HCT116 (cell line): ENCODE data around the gene CCBE1. TPM values are rescaled to one million over a fixed set of nuclear protein-coding genes. Genes with fewer than 3 reads are reported as not detected.

Experiments used
- ATAC-seq: fragments of 200-7000 bp; cut with Tn5 transposase; 2 replicates; pipeline ENCODE4 v1.9.1; 2020; ENCODE audit warnings: mild to moderate bottlenecking, moderate library complexity
- BruUV-seq: library from RNA; stranded (reverse); fragments of 400-500 nt; replicated peaks from 2 replicates; lab custom pipeline; 2021; lab: Mats Ljungman, UMichigan
- CTCF ChIA-PET: fragments of 300-600 bp; sonication (Branson Sonifier 250); formaldehyde crosslinking; loops from one replicate; lab custom pipeline; 2021; ENCODE audit warnings: antibody characterized with exemption; lab: Charles Lee
- POLR2A ChIA-PET: fragments of 300-600, 350-600 bp; sonication (Branson Sonifier 250); formaldehyde crosslinking; loops from one replicate; lab custom pipeline; 2021; ENCODE audit warnings: antibody characterized with exemption; lab: Charles Lee
- RAD21 ChIA-PET, 2 experiments: fragments of 300-600 bp; sonication (Branson Sonifier 250); formaldehyde crosslinking; loops; one replicate each; lab custom pipeline; 2023; ENCODE audit warnings: low total read pairs in 2 of 2; ENCODE audit not compliant: uncharacterized antibody in 2 of 2, unreplicated experiment in 2 of 2, low non-redundant PET in 1 of 2; lab: Charles Lee
- DNase-seq: peaks from one replicate; pipeline ENCODE4 v3.0.0-alpha.2; 2010; ENCODE audit warnings: low read depth, low spot score
- H2AFZ ChIP-seq: fragments of 200-600 bp; shearing (Covaris generic), sonication (generic); 2 replicates; pipeline ENCODE4 v1.6.1; 2017; ENCODE audit warnings: low read depth, mixed run types, mixed read lengths, antibody characterized with exemption, low read length; ENCODE audit not compliant: poor library complexity, severe bottlenecking
- H3K27ac ChIP-seq: 2 replicates; pipeline ENCODE4 v1.5.1; 2012; ENCODE audit warnings: low read depth, low read length
- H3K27me3 ChIP-seq: fragments of 200-600 bp; sonication (generic); 2 replicates; pipeline ENCODE4 v1.6.1; 2016; ENCODE audit warnings: mixed run types, low read length, mixed read lengths; ENCODE audit not compliant: insufficient read depth
- H3K36me3 ChIP-seq, 2 experiments: fragments of 200-500 bp in 1 of 2; fragments of 200-600 bp in 1 of 2; sonication (Bioruptor generic) in 1 of 2; sonication (generic) in 1 of 2; 2 replicates each; pipeline versions ENCODE4 v1.5.1 to v1.6.1; 2014 to 2016; ENCODE audit warnings: low read length in 2 of 2, inconsistent platforms in 1 of 2, mixed read lengths in 1 of 2, mixed run types in 1 of 2; ENCODE audit not compliant: insufficient read depth in 2 of 2, control insufficient read depth in 1 of 2
- H3K4me1 ChIP-seq, 2 experiments: fragments of 200-600 bp in 1 of 2; sonication (generic) in 1 of 2; 2 replicates each; pipeline versions ENCODE4 v1.5.1 to v1.6.1; 2012 to 2017; ENCODE audit warnings: low read length in 2 of 2, inconsistent platforms in 1 of 2, mild to moderate bottlenecking in 1 of 2, mixed read lengths in 1 of 2, mixed run types in 1 of 2, moderate library complexity in 1 of 2; ENCODE audit not compliant: insufficient read depth in 2 of 2, control insufficient read depth in 1 of 2
- H3K4me2 ChIP-seq: fragments of 200-600 bp; sonication (generic); 2 replicates; pipeline ENCODE4 v1.6.1; 2017; ENCODE audit warnings: mixed run types, low read length, mixed read lengths
- H3K4me3 ChIP-seq, 2 experiments: fragments of 200-600 bp in 1 of 2; sonication (generic) in 1 of 2; replicated peaks in 1 of 2; 2 replicates each; pipeline ENCODE4 v1.5.1; 2011 to 2016; ENCODE audit warnings: low read length in 2 of 2, control low read depth in 1 of 2, low read depth in 1 of 2, mild to moderate bottlenecking in 1 of 2, mixed read lengths in 1 of 2, mixed run types in 1 of 2
- H3K79me2 ChIP-seq: fragments of 200-600 bp; sonication (generic); 2 replicates; pipeline ENCODE4 v1.6.1; 2017; ENCODE audit warnings: mild to moderate bottlenecking, mixed run types, low read length, moderate library complexity, mixed read lengths; ENCODE audit not compliant: insufficient read depth
- H3K9ac ChIP-seq: fragments of 200-600 bp; sonication (generic); 2 replicates; pipeline ENCODE4 v1.6.1; 2016; ENCODE audit warnings: low read length, mixed read lengths
- H3K9me2 ChIP-seq: fragments of 200-600 bp; sonication (generic), shearing (Covaris generic); 2 replicates; pipeline ENCODE4 v1.6.1; 2017; ENCODE audit warnings: mixed run types, mild to moderate bottlenecking, moderate library complexity; ENCODE audit not compliant: insufficient read depth
- H3K9me3 ChIP-seq, 2 experiments: fragments of 200-500 bp in 1 of 2; fragments of 200-600 bp in 1 of 2; sonication (Bioruptor generic) in 1 of 2; sonication (generic) in 1 of 2; 2 replicates each; pipeline ENCODE4 v1.6.1; 2014 to 2017; ENCODE audit warnings: low read length in 2 of 2, mixed read lengths in 2 of 2, inconsistent platforms in 1 of 2, low read depth in 1 of 2, mild to moderate bottlenecking in 1 of 2, mixed run types in 1 of 2, moderate library complexity in 1 of 2; ENCODE audit not compliant: control insufficient read depth in 1 of 2, insufficient read depth in 1 of 2
- H4K20me1 ChIP-seq: fragments of 200-600 bp; sonication (generic), shearing (Covaris generic); 2 replicates; pipeline ENCODE4 v1.6.1; 2017; ENCODE audit warnings: mixed run types, mild to moderate bottlenecking, moderate library complexity; ENCODE audit not compliant: insufficient read depth
- CBX3 ChIP-seq: IDR thresholded peaks from 2 replicates; pipeline ENCODE4 v1.6.1; 2012; ENCODE audit warnings: low read depth
- CEBPB ChIP-seq: IDR thresholded peaks from 2 replicates; pipeline ENCODE4 v1.6.1; 2012; ENCODE audit warnings: low read depth
- EGR1 ChIP-seq: IDR thresholded peaks from 2 replicates; pipeline ENCODE4 v1.6.1; 2012; ENCODE audit warnings: low read depth
- ELF1 ChIP-seq: IDR thresholded peaks from 2 replicates; pipeline ENCODE4 v1.6.1; 2012; ENCODE audit warnings: low read depth, borderline replicate concordance
- FOSL1 ChIP-seq: IDR thresholded peaks from 2 replicates; pipeline ENCODE4 v1.6.1; 2012; ENCODE audit warnings: low read depth
- JUND ChIP-seq: IDR thresholded peaks from 2 replicates; pipeline ENCODE4 v1.6.1; 2012
- MAX ChIP-seq: IDR thresholded peaks from 2 replicates; pipeline ENCODE4 v1.6.1; 2012
- POLR2A ChIP-seq: IDR thresholded peaks from 2 replicates; pipeline ENCODE4 v1.7.0; 2011; ENCODE audit warnings: borderline replicate concordance; ENCODE audit not compliant: insufficient read depth, insufficient read length; ENCODE audit errors: extremely low read depth
- RAD21 ChIP-seq: IDR thresholded peaks from 2 replicates; pipeline ENCODE4 v1.6.1; 2012; ENCODE audit warnings: low read depth, mild to moderate bottlenecking
- REST ChIP-seq: IDR thresholded peaks from 2 replicates; pipeline ENCODE4 v1.6.1; 2012; ENCODE audit warnings: low read depth
- SIN3A ChIP-seq: IDR thresholded peaks from 2 replicates; pipeline ENCODE4 v1.6.1; 2012; ENCODE audit warnings: low read depth
- SRF ChIP-seq: IDR thresholded peaks from 2 replicates; pipeline ENCODE4 v1.6.1; 2012; ENCODE audit warnings: low read depth
- TCF7L2 ChIP-seq: IDR thresholded peaks from 2 replicates; pipeline ENCODE4 v1.7.0; 2011; ENCODE audit warnings: borderline replicate concordance, inconsistent platforms; ENCODE audit not compliant: insufficient read depth, insufficient read length; ENCODE audit errors: extremely low read depth
- YY1 ChIP-seq: IDR thresholded peaks from 2 replicates; pipeline ENCODE4 v1.6.1; 2011; ENCODE audit warnings: low read length, low read depth, moderate library complexity, mild to moderate bottlenecking; ENCODE audit not compliant: insufficient replicate concordance; ENCODE audit errors: extremely low read depth
- ZFX ChIP-seq: fragments of 450-650 bp; IDR thresholded peaks from 2 replicates; pipeline ENCODE4 v1.6.1; 2017
- ZNF274 ChIP-seq: fragments of 200-500 bp; sonication (Bioruptor generic); IDR thresholded peaks from 2 replicates; pipeline ENCODE4 v1.6.1; 2014; ENCODE audit warnings: mild to moderate bottlenecking, low read depth, low read length, inconsistent platforms
- intact Hi-C: fragments of 100-400 bp; cut with micrococcal nuclease; formaldehyde crosslinking; loops from 2 replicates; pipeline ENCODE4 v1.10.0; 2022
- total RNA-seq: library from RNA; stranded (reverse); gene quantifications from one replicate; pipeline ENCODE4 v1.2.1, GENCODE V29; 2021; ENCODE audit not compliant: unreplicated experiment
- TF ChIP-seq, protein P1 (sequence below): IDR thresholded peaks from 2 replicates; pipeline ENCODE4 v1.6.1; 2011; ENCODE audit warnings: mild to moderate bottlenecking, low read length, moderate library complexity; ENCODE audit not compliant: insufficient replicate concordance; ENCODE audit errors: extremely low read depth
- TF ChIP-seq, protein P2 (sequence below), 3 experiments: fragments of 200-600 bp in 1 of 3; sonication (generic) in 1 of 3; IDR thresholded peaks in 2 of 3; conservative IDR thresholded peaks in 1 of 3; 2 replicates each; pipeline ENCODE4 v1.5.1; 2012 to 2017; ENCODE audit warnings: low read depth in 2 of 3, low read length in 2 of 3, antibody characterized with exemption in 1 of 3, borderline replicate concordance in 1 of 3, control low read depth in 1 of 3, mild to moderate bottlenecking in 1 of 3, mixed read lengths in 1 of 3, mixed run types in 1 of 3, moderate library complexity in 1 of 3; ENCODE audit not compliant: insufficient read depth in 1 of 3
- TF ChIP-seq, protein P3 (sequence below): IDR thresholded peaks from 2 replicates; pipeline ENCODE4 v1.6.1; 2012

CCBE1 gene
- total RNA-seq, 1 experiment from 2014 or later: 0.84 TPM

- Histone ChIP-seq H3K79me2 (no peaks in the 10 kb centered on the region), H2AFZ (no peak overlapping the region), H3K4me2 (no peak overlapping the region), H3K9me2 (no peaks in the 10 kb centered on the region), H4K20me1 (no peaks in the 10 kb centered on the region), H3K4me1 (peaks cover 0 to 11% of the 10 kb centered on the region in 2 experiments; a peak in 2 of 4 replicates), H3K36me3 (no peaks in the 10 kb centered on the region), H3K27ac (no peak overlapping the region), H3K9me3 (no peaks in the 10 kb centered on the region), H3K27me3 (no peaks in the 10 kb centered on the region), H3K9ac (no peak overlapping the region), H3K4me3 (no peak overlapping the region)
- RAD21 ChIA-PET: no interaction called here
- TF ChIP-seq YY1 (no peak), EGR1 (no peak), FOSL1 (no peak), CEBPB (no peak), ZNF274 (no peak), ZFX (no peak), SRF (no peak), POLR2A (no peak), CBX3 (no peak), SIN3A (no peak), TCF7L2 (no peak), JUND (no peak), MAX (no peak), RAD21 (no peak), ELF1 (no peak), REST (no peak)
- TF ChIP-seq, protein P1, sequence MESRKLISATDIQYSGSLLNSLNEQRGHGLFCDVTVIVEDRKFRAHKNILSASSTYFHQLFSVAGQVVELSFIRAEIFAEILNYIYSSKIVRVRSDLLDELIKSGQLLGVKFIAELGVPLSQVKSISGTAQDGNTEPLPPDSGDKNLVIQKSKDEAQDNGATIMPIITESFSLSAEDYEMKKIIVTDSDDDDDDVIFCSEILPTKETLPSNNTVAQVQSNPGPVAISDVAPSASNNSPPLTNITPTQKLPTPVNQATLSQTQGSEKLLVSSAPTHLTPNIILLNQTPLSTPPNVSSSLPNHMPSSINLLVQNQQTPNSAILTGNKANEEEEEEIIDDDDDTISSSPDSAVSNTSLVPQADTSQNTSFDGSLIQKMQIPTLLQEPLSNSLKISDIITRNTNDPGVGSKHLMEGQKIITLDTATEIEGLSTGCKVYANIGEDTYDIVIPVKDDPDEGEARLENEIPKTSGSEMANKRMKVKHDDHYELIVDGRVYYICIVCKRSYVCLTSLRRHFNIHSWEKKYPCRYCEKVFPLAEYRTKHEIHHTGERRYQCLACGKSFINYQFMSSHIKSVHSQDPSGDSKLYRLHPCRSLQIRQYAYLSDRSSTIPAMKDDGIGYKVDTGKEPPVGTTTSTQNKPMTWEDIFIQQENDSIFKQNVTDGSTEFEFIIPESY: no peak
- TF ChIP-seq, protein P2, sequence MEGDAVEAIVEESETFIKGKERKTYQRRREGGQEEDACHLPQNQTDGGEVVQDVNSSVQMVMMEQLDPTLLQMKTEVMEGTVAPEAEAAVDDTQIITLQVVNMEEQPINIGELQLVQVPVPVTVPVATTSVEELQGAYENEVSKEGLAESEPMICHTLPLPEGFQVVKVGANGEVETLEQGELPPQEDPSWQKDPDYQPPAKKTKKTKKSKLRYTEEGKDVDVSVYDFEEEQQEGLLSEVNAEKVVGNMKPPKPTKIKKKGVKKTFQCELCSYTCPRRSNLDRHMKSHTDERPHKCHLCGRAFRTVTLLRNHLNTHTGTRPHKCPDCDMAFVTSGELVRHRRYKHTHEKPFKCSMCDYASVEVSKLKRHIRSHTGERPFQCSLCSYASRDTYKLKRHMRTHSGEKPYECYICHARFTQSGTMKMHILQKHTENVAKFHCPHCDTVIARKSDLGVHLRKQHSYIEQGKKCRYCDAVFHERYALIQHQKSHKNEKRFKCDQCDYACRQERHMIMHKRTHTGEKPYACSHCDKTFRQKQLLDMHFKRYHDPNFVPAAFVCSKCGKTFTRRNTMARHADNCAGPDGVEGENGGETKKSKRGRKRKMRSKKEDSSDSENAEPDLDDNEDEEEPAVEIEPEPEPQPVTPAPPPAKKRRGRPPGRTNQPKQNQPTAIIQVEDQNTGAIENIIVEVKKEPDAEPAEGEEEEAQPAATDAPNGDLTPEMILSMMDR (IDR thresholded peaks at IDR 0.05 in 2 of 3, conservative IDR thresholded peaks at IDR 0.05 in 1 of 3; ENCODE audit: borderline replicate concordance in 1 of 3, insufficient read depth in 1 of 3, low read depth in 2 of 3, low read length in 2 of 3): no peak
- TF ChIP-seq, protein P3, sequence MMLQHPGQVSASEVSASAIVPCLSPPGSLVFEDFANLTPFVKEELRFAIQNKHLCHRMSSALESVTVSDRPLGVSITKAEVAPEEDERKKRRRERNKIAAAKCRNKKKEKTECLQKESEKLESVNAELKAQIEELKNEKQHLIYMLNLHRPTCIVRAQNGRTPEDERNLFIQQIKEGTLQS: no peak
- intact Hi-C loops: no loop called here
- BruUV-seq: no TSS peak
- DNase-seq (no peak), ATAC-seq (no peak)
- CTCF ChIA-PET: no interaction called here
- POLR2A ChIA-PET: no interaction called here
Measured at GRCh38 chr18:59733421-59733820, 36.2 kb upstream of the CCBE1 start.
